HG02852 (cell line): Measurements from ENCODE around the gene SMAD7.

ENCODE experiments used
- ATAC-seq: cut with Tn5 transposase; IDR thresholded peaks from one replicate; pipeline ENCODE4 v1.9.1; 2021; ENCODE audit warnings: mild to moderate bottlenecking, moderate library complexity; ENCODE audit not compliant: unreplicated experiment

The SMAD7 gene, protein sequence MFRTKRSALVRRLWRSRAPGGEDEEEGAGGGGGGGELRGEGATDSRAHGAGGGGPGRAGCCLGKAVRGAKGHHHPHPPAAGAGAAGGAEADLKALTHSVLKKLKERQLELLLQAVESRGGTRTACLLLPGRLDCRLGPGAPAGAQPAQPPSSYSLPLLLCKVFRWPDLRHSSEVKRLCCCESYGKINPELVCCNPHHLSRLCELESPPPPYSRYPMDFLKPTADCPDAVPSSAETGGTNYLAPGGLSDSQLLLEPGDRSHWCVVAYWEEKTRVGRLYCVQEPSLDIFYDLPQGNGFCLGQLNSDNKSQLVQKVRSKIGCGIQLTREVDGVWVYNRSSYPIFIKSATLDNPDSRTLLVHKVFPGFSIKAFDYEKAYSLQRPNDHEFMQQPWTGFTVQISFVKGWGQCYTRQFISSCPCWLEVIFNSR

DNA sequence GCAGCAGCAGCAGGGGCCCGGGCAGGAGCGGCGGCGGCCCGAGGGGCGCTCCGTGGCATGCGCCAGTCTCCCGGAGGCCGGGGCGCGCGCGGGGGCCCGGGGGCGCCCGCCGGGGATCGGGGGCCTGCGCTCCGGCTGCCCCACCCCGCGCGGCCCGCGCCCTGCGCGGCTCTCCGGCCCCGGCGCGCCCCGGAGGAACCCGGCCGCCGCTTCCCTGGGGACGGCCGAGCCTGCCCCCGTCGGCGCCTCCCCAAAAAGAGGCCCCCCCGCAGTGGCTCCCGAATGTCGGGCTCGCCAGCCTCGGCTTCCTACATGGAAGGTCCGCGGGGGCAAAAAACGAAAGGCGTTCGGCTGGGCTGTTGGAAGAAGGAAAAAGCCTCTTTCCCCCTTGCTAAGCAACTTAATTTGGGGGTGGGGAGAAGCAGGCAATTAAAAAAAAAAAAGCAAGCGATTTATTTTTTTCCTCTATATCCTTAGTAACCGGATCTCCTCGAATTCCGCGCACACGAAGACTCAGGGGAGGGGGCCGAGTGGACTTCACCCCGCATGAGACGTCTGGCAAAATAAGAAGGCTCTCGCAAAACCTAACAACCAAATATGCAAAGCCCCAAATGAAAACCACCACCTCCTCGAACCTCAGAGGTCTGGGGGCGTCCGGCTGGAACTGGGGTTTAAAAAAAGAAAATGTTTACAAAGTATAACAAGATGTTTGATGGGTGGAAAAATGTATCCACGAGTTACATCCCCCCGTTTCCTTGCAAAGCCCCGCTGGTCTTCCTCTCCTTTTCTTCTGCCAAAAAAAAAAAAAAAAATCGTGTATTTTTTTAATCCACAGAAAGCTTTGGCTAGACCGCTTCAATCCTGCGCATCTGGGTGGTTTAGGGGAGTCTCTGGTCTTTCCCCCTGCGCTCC, at the start of gene SMAD7:
Gene SMAD7, minus strand, starts transcription at position 430 of the 912 bp plus-strand sequence. CDS start 541 bp downstream, outside the sequence.
- no peak for ATAC-seq

DNA sequence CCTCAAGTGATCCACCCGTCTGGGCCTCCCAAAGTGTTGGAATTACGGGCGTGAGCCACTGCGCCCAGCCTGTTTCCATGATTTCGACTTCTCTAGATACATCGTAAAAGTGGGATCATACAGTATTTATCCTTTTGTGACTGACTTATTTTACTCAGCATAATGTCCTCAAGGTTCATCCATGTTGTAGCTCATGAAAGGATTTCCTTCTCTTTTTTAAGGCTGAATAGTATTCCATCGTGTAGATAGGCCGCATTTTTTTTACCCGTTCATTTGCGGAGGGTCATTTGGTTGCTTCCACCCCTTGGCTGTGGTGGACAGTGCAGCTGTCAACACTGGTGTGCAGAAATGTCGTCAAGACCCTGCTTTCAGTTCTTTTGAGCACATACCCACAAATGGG, 48.8 kb upstream of the SMAD7 start:
- ATAC-seq: no peak

DNA sequence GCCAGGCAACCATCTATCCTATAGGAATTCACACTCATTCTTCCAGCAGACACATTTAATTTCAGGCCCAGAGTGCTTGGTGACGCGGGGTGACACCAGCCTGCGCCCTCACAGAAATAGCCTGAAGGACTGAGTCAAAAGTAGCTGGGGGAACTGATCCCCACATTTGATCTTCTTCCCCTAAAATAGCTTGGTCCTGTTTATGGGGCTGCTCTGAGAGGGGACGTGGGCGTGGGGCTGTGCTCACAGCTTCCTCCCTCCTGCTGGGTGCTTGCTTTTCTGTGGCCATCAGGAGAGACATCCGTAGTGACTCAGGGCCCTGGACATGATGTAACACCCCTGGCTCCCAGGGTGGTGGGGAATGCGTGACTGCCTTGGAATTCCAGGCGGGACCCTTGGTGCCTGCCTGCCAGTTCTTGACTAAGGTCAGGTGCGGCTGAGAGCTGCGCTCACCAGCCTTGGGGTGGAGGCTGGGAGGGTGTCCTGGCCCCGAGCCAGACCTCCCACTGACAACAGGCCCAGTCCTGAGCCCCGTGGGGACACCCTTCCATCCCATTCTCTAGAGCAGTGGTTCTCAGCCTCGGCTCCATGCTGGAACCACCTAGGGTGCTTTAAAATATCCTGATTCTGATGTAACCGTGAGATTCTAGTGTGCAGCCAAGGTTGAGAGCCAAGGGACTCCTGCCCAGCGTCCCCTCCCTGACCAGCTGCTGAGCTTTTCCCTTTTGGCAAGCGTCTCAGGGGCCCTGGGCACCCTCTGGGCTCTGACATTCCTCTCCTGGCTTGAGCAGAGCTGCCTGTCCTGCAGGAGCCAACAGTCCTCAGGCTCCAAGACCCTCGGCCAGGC, 47.4 kb upstream of the SMAD7 start:
- ATAC-seq: no peak

DNA sequence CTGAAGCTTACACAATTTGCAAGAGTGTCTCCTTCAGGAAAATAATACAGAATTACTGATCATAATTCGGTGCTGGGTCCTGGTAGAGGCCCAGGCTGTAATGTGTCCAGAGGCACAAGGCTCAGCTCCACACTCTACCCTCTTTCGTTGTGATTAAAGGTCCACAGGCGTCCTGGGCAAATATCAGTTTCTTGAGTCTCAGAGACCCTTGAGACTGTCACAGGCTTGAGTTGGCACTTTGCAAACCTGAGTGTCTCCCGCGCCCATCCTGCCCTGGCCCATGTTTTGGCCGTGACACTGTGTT, 46.9 kb upstream of the SMAD7 start:
- no peak for ATAC-seq

DNA sequence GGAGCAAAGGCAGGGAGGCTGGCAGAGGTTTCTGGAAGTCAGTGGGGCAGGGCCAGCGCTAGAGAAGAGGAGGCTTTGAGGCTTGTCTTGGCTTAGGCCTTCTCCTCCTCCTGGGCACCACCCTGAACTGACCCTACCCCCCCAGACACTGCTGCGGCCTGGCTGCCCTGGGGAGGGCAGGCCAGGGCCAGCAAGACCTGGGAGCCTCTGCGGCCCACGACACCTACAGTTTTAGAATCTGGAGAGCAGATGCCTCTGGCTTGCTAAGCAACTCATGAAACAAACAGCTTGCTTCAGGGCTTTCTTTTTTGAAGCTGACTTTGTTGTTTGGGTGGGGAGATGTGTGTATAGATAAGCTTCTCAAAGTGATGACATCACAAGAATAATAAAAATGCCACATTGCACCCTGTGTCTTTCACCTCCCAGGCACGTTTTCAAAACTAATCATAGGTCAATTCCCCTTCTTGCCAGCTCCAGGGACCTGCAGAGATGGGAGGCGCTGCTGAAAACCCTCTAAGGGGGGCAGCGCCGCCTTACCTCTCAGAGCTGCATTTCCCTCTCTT, 46.2 kb upstream of the SMAD7 start:
- ATAC-seq: no peak

DNA sequence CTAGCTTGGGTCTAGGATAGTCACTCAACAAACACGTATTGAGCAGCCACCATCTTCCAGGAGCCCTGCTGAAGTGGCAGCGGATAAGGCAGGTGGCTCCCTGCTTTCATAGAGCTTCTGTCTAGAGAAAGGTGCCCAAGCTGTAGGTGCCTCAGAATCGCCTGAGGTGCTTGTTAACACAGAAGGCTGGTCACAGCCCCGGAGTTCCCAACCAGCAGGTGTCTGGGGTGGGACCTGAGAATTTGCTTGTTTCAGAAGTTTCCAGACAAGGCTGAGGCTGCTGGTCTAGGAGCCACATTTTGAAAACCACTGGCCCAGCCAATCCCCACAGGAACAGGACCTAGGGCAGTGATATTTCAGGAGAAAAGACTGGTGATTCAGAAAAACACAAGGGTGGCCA, 45.3 kb upstream of the SMAD7 start:
- ATAC-seq: no peak

DNA sequence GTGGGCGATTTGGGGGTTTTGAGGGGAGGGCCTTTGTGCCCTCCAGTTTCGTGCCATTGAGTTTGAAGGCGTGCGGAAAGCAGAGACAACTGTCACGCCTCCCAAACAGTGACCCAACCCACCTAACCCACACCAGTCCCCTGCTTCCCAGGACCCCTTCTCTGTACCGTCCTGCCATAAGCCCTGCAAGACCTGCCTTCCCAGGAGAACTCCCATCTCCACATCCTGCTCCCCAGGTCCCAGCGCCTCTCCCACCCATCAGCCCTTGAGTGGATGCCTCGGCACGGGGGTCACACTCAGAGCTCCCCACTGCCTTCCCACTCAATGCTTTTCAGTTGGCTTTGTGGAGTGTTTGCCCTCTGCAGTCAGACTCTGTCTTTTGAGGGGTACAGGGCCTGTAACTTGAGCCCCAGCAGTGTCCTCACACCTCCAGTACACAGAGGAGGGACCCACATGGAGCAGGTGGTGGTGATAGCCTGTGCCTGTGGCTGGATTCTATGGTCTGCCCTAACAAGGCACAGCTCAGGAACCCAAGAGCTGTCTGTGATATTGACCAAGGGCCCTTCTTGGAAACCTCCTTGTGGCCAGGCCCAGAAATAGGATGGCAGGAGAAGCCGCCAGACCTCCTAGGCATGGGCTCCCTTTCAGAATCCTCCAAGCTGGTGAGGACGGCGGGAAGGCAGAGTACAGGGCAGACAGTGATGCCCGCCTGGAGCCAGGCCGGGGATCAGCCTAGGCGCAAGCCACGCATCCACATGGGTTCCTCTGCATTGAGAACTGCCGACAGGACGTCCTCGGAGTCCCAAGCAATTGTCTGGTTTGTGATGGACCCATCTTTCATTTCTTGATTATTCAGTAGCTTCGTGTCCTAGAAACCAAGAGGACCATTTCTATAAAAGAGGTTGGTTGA, 44.4 kb upstream of the SMAD7 start:
- no peak for ATAC-seq

DNA sequence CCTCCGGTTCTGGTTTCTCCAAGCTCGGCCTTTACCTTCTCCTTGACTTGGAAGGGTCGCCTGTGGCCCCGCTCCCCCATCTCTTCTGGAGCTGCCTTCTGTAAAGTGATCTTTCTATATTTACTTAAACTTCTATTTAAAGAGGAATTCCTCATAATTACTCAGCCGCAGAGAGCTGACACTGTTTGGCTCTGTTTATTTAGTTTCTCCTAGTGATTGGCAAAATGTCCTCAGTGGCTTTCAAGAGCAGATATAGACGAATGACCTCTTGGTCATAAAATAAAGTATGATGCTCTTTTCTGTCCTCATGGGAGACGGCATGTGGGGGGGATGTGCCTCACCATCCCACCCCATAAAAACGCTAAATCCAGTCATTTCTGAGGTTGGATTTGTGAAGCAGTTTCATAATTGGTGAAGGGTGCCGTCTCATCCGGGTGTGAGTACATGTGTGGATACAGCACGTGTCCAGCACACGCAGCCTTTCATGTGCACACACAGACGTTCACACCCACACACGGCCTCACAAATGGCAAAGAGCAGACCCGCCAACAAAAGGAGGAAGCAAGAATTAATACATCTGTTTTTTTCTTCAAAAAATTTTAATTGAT, 43.4 kb upstream of the SMAD7 start:
- ATAC-seq: no peak

DNA sequence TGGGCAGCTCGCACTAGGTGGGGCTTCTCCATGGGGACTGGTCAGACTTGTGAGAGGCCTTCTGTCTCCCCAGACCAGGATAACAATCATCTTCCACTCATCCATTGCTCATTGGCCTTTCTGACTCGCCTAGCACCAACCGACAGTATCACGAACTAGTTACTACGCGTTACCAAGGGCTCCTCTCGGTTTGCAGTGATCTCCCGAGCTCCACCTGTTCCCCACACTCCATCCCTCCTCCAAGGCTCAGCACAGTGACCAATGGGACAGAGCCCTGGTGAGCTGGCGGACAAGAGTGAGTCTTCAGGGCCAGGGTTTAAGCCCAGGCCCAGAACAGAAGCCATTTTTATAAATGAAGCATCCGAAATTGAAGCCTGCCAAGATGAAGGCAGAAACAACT, 42.8 kb upstream of the SMAD7 start:
- ATAC-seq: no peak

DNA sequence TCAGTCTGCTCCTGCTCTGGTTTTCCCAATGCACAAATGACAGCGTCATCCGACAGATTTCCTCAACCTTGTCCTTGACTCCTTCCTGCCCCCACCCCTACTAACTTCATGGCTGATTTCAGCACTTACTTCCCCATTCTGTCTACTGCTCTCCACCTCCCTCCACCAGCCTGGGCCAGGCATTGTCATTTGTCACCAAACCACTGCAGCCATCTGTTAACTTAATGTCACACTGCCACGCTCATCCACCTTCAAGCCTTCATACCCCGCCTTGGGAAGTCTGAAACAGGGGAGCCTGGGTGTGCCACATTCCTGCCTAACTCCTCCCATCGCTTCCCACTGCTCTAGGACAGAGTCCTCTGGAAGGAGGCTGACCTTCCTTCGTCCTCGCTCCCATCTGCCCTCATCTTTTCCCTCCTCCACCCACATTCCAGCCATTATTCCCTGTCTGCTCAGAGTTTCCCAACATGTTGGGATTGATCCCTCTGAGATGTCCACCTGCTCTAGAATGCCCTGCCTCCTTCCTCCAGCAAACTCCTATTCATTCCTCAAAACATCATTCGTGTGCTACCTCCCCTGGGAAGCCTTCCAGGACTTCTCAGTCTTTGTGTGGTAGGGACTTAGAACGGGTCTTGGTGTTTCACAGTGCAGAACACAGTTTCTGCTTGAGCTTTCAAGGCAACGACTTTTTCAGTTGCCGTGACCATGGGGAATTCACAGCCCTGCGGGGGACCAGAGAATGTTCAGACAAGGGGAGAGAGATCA, 42.2 kb upstream of the SMAD7 start:
- ATAC-seq: peak; percentile 78

DNA sequence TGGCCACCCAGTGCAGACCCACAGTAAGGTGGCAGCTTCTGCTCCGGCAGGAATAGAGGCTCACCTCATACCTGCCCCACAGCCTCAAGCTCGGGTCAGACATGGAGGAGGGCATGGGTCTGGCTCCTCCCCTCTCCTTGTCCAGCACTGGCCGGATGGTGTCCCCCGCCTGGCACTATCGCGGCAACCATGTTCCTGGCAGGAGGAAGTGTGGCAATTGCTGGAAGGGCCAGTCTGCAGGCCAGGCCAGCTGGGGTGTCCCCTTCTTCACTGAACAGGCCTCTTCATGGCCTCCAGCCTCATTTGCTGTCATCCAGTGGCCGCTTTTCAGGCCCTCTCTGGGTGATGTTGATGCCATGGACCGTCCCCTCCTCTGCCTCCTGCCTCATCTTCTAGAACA, 41.4 kb upstream of the SMAD7 start:
- ATAC-seq: no peak

DNA sequence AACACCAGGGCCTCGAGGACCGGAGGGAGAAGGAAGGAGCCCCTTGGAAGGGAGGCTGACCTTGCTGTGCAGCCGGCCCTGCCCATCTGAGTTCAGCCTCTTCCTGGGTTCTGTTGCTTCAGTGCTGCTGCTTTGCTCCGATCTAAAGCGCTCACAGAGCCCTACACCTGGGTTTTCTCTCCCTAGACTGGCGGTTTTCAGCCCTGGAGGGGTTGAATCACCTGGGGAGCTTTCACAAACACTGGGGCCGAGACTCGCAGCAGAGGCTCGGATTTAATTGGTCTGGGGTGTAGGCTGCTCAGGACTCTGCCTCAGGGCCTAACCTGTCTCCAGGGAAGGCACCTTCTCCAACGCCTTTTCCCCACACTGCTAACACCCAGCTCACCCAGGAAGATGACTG, 40.9 kb upstream of the SMAD7 start:
- no peak for ATAC-seq

DNA sequence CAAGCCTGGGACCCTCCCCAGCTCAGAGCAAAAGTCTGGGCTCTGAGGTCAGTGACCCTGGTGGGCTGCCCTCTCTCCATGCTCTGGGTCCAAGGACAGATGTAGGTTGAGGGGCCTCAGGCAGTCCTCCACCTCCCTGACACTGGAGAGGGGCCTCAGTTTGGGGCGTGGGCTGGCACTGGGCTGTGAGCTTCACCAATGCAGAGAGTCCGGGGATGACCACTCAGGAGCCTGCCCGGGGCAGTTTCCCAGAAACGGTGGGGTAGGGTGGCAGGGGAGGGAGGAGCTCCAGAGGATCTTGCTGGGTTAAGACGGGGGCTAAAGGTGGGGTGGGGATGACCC, 40.5 kb upstream of the SMAD7 start:
- no peak for ATAC-seq

DNA sequence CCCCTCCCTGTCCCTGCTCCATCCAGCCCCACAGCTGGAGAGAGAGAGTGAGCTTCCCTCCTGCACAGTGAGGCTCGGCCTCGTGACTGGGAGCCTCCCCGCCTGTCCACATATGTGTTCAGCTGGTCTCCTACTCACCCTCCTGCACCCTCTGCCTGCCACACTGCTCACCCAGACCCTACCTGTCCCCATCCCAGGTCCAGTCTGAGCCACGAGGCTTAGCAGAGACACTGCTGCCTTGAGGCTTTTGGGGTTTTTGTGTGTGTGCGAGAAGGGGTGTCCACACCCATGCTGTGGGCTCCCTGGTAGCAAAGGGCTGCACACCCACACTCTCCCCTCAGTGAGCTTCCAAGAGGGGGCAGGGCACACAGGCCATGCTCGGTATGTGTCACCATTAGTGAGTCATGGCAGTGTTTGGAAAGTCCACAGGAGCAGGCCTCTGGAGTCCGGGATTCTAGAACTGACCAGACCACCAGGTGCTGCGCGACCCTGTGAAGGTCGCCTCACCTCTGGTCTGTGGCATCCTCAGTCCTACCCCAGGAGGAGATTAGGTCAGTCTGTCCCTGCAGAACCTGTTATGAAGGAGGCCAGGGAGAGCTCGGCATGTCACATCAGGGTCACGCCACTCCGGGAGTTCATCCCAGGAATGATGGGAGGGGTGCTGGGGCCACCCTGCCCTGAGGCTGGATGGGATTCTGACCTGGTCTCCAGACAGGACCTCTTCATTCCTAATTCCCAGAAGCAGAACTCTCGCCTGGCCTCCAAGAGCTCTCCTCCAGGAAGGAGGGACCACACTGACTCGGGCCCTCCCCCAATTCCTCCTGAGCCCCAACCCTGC, 39.9 kb upstream of the SMAD7 start:
- ATAC-seq: no peak

DNA sequence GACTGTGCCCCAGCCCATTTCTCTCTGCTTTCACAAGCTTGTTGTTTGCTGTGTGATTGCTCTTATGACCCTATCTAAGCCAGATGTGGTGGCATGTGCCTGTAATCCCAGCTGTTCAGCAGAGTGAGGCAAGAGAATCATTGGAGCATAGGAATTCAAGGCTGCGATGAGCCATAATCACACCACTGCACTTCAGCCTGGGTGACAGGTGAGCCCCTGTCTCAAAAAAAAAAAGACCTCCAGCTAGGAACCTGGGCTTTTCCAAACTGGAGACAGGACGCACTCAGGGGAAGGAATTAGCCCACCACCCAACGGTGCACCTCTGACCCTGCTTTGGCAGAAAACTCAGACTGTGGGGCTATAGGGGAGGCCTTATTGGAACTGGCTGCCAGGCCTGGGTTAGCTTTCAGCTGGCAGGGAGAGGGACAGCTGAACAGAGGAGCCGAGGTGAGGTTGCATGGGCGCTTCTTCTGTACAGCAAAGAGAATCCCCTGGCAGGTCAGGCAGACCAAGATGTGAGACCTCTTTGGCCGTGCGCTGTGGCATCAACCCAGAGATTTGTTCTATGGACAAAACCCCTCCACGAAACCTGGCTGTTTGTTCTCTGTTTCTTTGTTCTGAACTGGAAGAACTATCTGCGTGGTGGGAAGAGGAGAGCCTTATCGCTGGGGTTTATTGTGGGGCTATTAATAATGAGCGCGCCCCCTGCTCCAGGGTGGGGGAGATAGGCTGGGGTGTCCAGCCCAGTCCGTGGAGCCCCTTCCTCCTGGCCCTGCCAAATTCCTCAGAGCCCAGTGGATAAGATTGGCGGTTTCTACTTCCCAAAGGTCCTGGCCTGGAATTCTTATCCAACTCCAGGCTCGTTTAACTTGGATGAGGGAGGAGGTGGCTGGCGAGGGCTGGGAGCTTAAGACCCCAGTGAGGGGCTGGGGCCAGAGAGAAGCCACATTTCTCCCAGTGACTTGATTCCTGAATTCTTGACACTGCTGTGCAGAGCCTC, 38.8 kb upstream of the SMAD7 start:
- no peak for ATAC-seq

DNA sequence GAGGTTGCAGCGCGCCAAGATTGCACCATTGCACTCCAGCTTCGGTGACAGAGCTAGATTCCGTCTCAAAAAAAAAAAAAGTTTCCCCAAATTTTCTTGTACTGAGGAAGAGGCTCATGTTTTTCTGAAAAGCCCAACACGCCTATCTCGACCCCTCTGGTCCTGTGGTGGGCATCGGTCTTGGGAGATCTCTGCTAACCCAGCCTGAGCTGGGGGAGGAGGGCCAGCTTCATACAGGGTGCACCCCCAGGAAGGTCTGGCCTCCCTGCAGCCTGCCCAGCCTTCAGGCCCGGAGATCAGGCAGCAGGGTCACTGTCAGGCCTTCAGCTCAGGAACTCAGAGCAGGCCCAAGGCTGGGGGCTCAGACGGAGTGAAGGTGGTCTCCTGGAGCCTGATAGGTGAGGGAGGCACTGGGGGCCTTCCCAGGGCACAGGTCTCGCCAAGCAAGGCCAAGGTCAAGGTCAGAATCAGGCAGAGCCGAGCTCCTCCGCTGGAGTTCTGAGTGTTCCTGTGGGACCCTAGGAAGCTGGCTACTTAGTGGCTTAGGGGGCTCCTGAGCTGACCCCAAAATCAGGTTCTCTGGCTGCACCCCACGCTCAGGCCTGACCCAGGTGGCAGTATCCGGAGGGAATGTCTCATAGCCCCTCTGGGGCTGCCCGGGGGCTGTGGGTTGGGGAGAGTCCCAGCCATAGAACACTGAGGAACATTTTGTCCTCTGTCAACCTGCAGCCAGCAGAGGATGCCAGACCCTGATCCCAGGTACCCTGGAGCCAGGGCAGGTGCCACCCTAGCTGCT, 37.9 kb upstream of the SMAD7 start:
- no peak for ATAC-seq
